Uterus (tissue), 4 donors: ENCODE results near the gene MPDU1. TPM values are rescaled to one million over a fixed set of nuclear protein-coding genes. Genes with fewer than 3 reads are reported as not detected.
"Not testable (repeated sequence)": the region's sequence is repeated elsewhere in the genome, so short reads cannot be mapped to it uniquely, and the experiment has no call there.

Source experiments
- DNase-seq, 2 donors: peaks; one replicate each; pipeline ENCODE4 v3.0.0-alpha.2; 2019 to 2020
- H3K27ac ChIP-seq, 2 donors: fragments of 200-600 bp; sonication (generic); 1 replicate in 1 of 2; 2 replicates in 1 of 2; pipeline ENCODE4 v1.5.1; 2016 to 2018
- H3K27me3 ChIP-seq, 2 donors: fragments of 200-600 bp; sonication (generic); one replicate each; pipeline ENCODE4 v1.5.1; 2018 to 2019; ENCODE audit warnings: control low read depth in 1 of 2
- H3K36me3 ChIP-seq, 2 donors: fragments of 200-600 bp; sonication (generic); one replicate each; pipeline ENCODE4 v1.5.1; 2019; ENCODE audit warnings: control low read depth in 1 of 2
- H3K4me1 ChIP-seq, 2 donors: fragments of 200-600 bp; sonication (generic); one replicate each; pipeline ENCODE4 v1.5.1; 2018 to 2019; ENCODE audit warnings: control low read depth in 1 of 2
- H3K4me3 ChIP-seq, 2 donors: fragments of 200-600 bp; sonication (generic); 1 replicate in 1 of 2; 2 replicates in 1 of 2; pipeline ENCODE4 v1.5.1; 2018 to 2019; ENCODE audit warnings: mild to moderate bottlenecking in 1 of 2
- H3K9me3 ChIP-seq, 2 donors: fragments of 200-600 bp; sonication (generic); one replicate each; pipeline ENCODE4 v1.5.1; 2019; ENCODE audit warnings: control low read depth in 1 of 2
- CTCF ChIP-seq, 4 experiments: fragments of 200-600 bp in 2 of 4; fragments of 450-650 bp in 2 of 4; sonication (generic) in 2 of 4; IDR thresholded peaks; one replicate each; pipeline ENCODE4 v1.5.1; 2016 to 2019; ENCODE audit warnings: antibody characterized with exemption in 4 of 4, mild to moderate bottlenecking in 2 of 4, moderate library complexity in 1 of 4
- POLR2A ChIP-seq, 2 donors: fragments of 450-650 bp; IDR thresholded peaks; one replicate each; pipeline ENCODE4 v1.6.1; 2016; ENCODE audit warnings: antibody characterized with exemption in 2 of 2, mild to moderate bottlenecking in 1 of 2, moderate library complexity in 1 of 2
- intact Hi-C: fragments of 100-400 bp; cut with DNase I; formaldehyde crosslinking; loops from one replicate; pipeline ENCODE4 v1.15.1; 2023; ENCODE audit warnings: low total_unique reads
- total RNA-seq, 4 donors: library from RNA; depleted of rRNA in 3 of 4; stranded (reverse); fragments of >200 nt in 3 of 4; gene quantifications; one replicate each; pipeline versions ENCODE4 v1.1.0 to v1.2.4, GENCODE V29; 2014 to 2023
- donor health status: DM: yes; HTN: yes; CAD: no.

Gene MPDU1
- total RNA-seq, 4 donors from 2014 or later, result 2.6 to 63.6 (median 35.0) TPM

GRCh38 chr17:7623661-7624060, 40.0 kb downstream of the MPDU1 start:
- intact Hi-C loops, result no loop called here
- Histone ChIP-seq H3K4me3 (no peak overlapping the region), H3K9me3 (no peaks in the 10 kb centered on the region), H3K27me3 (no peaks in the 10 kb centered on the region), H3K36me3 (no peaks in the 10 kb centered on the region), H3K27ac (no peak overlapping the region), H3K4me1 (no peaks in the 10 kb centered on the region)
- no peak for TF ChIP-seq POLR2A (IDR thresholded peaks at IDR 0.05)
- TF ChIP-seq CTCF (IDR thresholded peaks at IDR 0.05), result no peak
- no peak for DNase-seq

GRCh38 chr17:7625749-7626148, 42.1 kb downstream of the MPDU1 start:
- H3K27ac ChIP-seq, H3K4me1 ChIP-seq, H3K4me3 ChIP-seq, DNase-seq, H3K9me3 ChIP-seq, H3K36me3 ChIP-seq, H3K27me3 ChIP-seq: not testable (repeated sequence)
- intact Hi-C loops, result loop anchor here (5.0 kb wide), 1 partner anchor 62 kb away; the partner anchor contains the start of genes TP53 and WRAP53

- Histone ChIP-seq H3K27me3 (no peaks in the 10 kb centered on the region), H3K9me3 (no peaks in the 10 kb centered on the region), H3K36me3 (no peaks in the 10 kb centered on the region), H3K27ac (peak overlapping the region in 1 of 2 donors; percentile 90), H3K4me3 (peak overlapping the region in 1 of 2 donors; percentile 70), H3K4me1 (no peaks in the 10 kb centered on the region)
- no peak for DNase-seq
- intact Hi-C loops, result loop anchor here (5.0 kb wide), 1 partner anchor 61 kb away; the partner anchor contains the start of genes TP53 and WRAP53
- TF ChIP-seq POLR2A (IDR thresholded peaks at IDR 0.05), result no peak
Measured at GRCh38 chr17:7626307-7626706, 42.7 kb downstream of the MPDU1 start.

- no peaks in the 10 kb centered on the region for H3K9me3 ChIP-seq
- H3K36me3 ChIP-seq, result no peaks in the 10 kb centered on the region
- H3K27me3 ChIP-seq, result no peaks in the 10 kb centered on the region
- H3K27ac ChIP-seq, result peak overlapping the region; percentile 88 to 90
- peak overlapping the region; percentile 61 to 70 for H3K4me3 ChIP-seq
- intact Hi-C loops, result loop anchor here (5.0 kb wide), 1 partner anchor 60 kb away; the partner anchor contains the start of genes TP53 and WRAP53
- H3K4me1 ChIP-seq, result no peaks in the 10 kb centered on the region
- no peak for TF ChIP-seq POLR2A (IDR thresholded peaks at IDR 0.05)
- no peak for TF ChIP-seq CTCF (IDR thresholded peaks at IDR 0.05)
- no peak for DNase-seq
Measured at GRCh38 chr17:7626956-7627249, 43.3 kb downstream of the MPDU1 start.

GRCh38 chr17:7627250-7628121, 43.8 kb downstream of the MPDU1 start, which contains the start of gene SAT2:
TSS of gene SAT2 (minus strand) at chr17:7627821. CDS start at chr17:7627635, 186 bp downstream.
- intact Hi-C loops, result loop anchor here (5.0 kb wide), 1 partner anchor 60 kb away; the partner anchor contains the start of genes TP53 and WRAP53
- H3K36me3 ChIP-seq, result no peaks in the 10 kb centered on the region
- H3K4me3 ChIP-seq, result peak within 1 kb of the TSS; percentile 61 to 70
- H3K27me3 ChIP-seq, result no peaks in the 10 kb centered on the region
- TF ChIP-seq CTCF (IDR thresholded peaks at IDR 0.05) (no peak), POLR2A (IDR thresholded peaks at IDR 0.05) (peak; percentile 64 to 68)
- H3K4me1 ChIP-seq, result no peaks in the 10 kb centered on the region
- H3K27ac ChIP-seq, result peak within 1 kb of the TSS; percentile 88 to 90
- H3K9me3 ChIP-seq, result no peaks in the 10 kb centered on the region
- DNase-seq, result peak; percentile 96 to 97

GRCh38 chr17:7629939-7630571, 46.4 kb downstream of the MPDU1 start, which contains the start of gene SHBG:
TSS of gene SHBG (plus strand) at chr17:7630135. CDS start at chr17:7630173, 38 bp downstream.
- Histone ChIP-seq H3K36me3 (no peaks in the 10 kb centered on the region), H3K9me3 (no peaks in the 10 kb centered on the region), H3K27ac (no peak within 1 kb of the TSS), H3K27me3 (no peaks in the 10 kb centered on the region), H3K4me3 (no peak within 1 kb of the TSS), H3K4me1 (no peaks in the 10 kb centered on the region)
- intact Hi-C loops, result loop anchor here (5.0 kb wide), 1 partner anchor 57 kb away; the partner anchor contains the start of genes TP53 and WRAP53
- no peak for DNase-seq
- TF ChIP-seq POLR2A (IDR thresholded peaks at IDR 0.05) (no peak), CTCF (IDR thresholded peaks at IDR 0.05) (no peak)
